ENCODE measurements around the gene OR52L1.

Gene OR52L1

DNA sequence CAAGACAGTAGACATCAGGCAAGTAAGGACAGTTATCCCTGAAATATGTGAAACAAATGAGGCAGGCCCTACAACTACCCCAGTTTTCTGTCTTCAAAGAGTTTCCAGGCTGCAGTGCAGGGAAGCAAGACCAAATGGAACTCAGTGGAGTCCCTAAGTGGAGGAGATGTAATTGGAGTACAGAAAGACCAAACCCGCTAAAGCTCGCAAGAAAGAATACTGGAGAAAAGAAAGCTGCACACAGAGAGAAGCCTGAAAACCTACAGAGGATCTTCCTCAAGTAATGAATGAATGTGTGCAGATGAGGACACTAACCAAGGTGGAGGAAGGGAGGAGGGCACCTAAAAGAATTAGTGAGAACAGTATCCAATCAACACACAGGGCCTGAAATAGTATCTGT is 46.0 kb downstream of the OR52L1 start:
- no peak for TF ChIP-seq TAF1 (IDR thresholded peaks at IDR 0.05; ENCODE audit: low read depth)
- no peak for TF ChIP-seq CREB1 (IDR thresholded peaks at IDR 0.05; ENCODE audit: low read depth)
- TF ChIP-seq FOXM1 (IDR thresholded peaks at IDR 0.05; ENCODE audit: borderline replicate concordance, low read depth) = no peak
- TF ChIP-seq YY1 (IDR thresholded peaks at IDR 0.05; ENCODE audit: low read depth) = no peak
- TF ChIP-seq, protein P1, sequence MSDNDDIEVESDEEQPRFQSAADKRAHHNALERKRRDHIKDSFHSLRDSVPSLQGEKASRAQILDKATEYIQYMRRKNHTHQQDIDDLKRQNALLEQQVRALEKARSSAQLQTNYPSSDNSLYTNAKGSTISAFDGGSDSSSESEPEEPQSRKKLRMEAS (IDR thresholded peaks at IDR 0.05) = no peak
- TF ChIP-seq RAD21 (IDR thresholded peaks at IDR 0.05; ENCODE audit: low read depth) = no peak
- TF ChIP-seq, protein P2, sequence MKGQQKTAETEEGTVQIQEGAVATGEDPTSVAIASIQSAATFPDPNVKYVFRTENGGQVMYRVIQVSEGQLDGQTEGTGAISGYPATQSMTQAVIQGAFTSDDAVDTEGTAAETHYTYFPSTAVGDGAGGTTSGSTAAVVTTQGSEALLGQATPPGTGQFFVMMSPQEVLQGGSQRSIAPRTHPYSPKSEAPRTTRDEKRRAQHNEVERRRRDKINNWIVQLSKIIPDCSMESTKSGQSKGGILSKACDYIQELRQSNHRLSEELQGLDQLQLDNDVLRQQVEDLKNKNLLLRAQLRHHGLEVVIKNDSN (IDR thresholded peaks at IDR 0.05) = no peak
- no peak for TF ChIP-seq ZBTB7A (IDR thresholded peaks at IDR 0.05; ENCODE audit: low read depth)

DNA sequence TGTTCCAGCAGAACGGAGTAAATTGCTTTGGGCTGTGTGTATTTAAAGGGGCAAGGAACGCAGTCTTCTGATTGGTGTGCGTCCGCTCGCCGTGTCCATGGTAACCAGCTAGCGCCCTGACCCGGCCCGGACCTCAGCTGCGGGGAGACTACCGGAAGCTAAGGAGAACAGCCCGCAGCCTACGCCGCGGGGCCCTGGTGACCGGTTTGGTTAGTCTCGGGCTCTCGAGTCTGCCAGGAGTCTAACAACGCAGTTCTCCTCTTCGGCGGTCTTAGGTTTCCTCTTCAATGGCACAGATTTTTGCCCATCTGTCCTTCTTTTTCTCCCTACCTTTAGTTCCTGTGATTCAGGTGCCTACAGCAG is 48.2 kb downstream of the OR52L1 start:
- TF ChIP-seq ZBTB7A (IDR thresholded peaks at IDR 0.05; ENCODE audit: low read depth) (no peak), RAD21 (IDR thresholded peaks at IDR 0.05; ENCODE audit: low read depth) (no peak), TAF1 (IDR thresholded peaks at IDR 0.05; ENCODE audit: low read depth) (no peak), TCF12 (IDR thresholded peaks at IDR 0.05; ENCODE audit: low read depth) (no peak), TEAD4 (IDR thresholded peaks at IDR 0.05) (no peak), YY1 (IDR thresholded peaks at IDR 0.05; ENCODE audit: low read depth) (no peak), FOXM1 (IDR thresholded peaks at IDR 0.05; ENCODE audit: borderline replicate concordance, low read depth) (no peak)
- TF ChIP-seq, protein P2 (IDR thresholded peaks at IDR 0.05) = no peak
- TF ChIP-seq, protein P3, sequence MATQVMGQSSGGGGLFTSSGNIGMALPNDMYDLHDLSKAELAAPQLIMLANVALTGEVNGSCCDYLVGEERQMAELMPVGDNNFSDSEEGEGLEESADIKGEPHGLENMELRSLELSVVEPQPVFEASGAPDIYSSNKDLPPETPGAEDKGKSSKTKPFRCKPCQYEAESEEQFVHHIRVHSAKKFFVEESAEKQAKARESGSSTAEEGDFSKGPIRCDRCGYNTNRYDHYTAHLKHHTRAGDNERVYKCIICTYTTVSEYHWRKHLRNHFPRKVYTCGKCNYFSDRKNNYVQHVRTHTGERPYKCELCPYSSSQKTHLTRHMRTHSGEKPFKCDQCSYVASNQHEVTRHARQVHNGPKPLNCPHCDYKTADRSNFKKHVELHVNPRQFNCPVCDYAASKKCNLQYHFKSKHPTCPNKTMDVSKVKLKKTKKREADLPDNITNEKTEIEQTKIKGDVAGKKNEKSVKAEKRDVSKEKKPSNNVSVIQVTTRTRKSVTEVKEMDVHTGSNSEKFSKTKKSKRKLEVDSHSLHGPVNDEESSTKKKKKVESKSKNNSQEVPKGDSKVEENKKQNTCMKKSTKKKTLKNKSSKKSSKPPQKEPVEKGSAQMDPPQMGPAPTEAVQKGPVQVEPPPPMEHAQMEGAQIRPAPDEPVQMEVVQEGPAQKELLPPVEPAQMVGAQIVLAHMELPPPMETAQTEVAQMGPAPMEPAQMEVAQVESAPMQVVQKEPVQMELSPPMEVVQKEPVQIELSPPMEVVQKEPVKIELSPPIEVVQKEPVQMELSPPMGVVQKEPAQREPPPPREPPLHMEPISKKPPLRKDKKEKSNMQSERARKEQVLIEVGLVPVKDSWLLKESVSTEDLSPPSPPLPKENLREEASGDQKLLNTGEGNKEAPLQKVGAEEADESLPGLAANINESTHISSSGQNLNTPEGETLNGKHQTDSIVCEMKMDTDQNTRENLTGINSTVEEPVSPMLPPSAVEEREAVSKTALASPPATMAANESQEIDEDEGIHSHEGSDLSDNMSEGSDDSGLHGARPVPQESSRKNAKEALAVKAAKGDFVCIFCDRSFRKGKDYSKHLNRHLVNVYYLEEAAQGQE (IDR thresholded peaks at IDR 0.05; ENCODE audit: low read depth) = no peak
- TF ChIP-seq, protein P1 (IDR thresholded peaks at IDR 0.05) = no peak

DNA sequence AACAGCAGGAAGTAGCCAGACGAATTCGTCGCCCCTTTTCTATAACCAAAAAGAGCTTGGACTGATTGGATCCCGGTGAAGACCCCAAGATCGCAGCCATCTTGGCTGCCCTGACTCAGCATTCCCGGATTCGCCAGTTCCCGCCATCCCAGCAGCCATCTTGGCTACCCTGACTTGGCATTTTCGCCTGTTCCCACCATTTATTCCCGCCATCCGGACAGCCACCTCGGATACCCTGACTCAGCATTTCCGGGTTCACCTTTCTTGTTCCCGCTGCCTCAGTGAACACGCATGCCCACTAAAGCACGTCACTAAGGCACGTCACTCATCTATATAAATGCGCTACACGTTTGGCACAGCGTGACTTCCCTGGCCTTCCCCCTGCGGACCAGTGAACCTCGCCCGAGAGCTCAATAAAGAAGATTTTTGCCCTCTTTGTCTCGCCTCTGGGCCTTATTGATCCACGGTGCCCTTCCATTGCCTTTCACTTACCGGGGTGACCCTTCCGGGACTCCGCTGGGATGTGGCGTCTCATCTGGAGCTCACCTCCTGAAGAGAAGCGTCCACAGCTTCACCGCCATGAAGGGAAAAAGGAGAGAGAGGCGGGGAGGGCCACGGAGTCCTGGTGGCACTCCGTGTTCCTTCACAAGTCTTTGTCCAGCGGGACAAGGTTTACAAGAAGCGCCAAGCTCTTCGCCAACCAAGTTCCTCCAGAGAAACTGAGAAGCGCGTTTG is 48.8 kb downstream of the OR52L1 start:
- TF ChIP-seq TCF12 (IDR thresholded peaks at IDR 0.05; ENCODE audit: low read depth) = no peak
- peak; percentile 79 for TF ChIP-seq YY1 (IDR thresholded peaks at IDR 0.05; ENCODE audit: low read depth)
- TF ChIP-seq, protein P1 (IDR thresholded peaks at IDR 0.05) = peak; percentile 48
- TF ChIP-seq ZBTB7A (IDR thresholded peaks at IDR 0.05; ENCODE audit: low read depth) = no peak
- TF ChIP-seq, protein P2 (IDR thresholded peaks at IDR 0.05) = no peak

Measured in Ishikawa (cell line).